WI38 (cell line): ENCODE measurements around the gene CHD5.

Experiments used
- H3K4me3 ChIP-seq: 2 replicates; pipeline ENCODE4 v1.5.1; 2011; ENCODE audit warnings: low read depth, mild to moderate bottlenecking, control low read depth, low read length
- CTCF ChIP-seq: IDR thresholded peaks from 2 replicates; pipeline ENCODE4 v1.5.1; 2012; ENCODE audit warnings: low read depth, mild to moderate bottlenecking, control low read depth, low read length

CHD5 gene

DNA sequence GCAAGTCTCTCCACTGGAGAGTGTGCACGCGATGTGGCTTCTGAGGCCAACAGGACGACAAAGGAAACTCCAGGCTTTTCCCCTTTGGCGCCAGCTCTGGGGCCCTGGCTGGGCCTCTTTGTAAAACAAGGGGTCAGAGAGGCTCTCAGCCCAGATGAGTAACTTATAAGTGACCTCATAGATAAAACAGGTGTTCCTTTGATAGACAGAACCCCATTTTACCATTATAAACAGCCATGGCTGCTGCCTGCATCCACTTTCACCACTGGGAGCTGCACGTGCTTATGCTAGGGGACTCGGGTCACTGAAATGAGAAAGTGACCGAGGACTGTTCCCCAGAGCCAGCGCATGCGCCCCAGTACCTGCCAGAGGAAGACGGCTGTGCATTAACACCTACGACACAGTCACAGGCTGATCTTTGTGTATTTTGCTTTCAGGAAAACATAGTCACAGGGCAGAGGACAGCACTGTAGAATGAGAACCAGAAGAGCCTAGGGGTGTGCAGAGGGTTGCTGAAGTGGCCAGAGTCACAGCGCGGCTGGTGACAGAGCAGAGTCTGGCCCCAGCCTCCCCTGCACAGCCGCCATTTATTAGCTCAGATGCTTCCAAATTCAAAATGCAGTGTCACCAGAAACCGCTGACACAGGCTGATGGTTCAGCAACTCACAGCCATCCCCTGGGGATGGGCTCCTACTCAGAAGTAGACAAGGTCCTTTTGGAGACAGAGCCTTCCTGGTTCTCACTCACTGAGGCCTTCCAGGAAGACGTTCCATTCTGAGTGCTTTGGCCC lies 38.4 kb upstream of the CHD5 start:
- TF ChIP-seq CTCF: no peak
- H3K4me3 ChIP-seq: no peak overlapping the region

DNA sequence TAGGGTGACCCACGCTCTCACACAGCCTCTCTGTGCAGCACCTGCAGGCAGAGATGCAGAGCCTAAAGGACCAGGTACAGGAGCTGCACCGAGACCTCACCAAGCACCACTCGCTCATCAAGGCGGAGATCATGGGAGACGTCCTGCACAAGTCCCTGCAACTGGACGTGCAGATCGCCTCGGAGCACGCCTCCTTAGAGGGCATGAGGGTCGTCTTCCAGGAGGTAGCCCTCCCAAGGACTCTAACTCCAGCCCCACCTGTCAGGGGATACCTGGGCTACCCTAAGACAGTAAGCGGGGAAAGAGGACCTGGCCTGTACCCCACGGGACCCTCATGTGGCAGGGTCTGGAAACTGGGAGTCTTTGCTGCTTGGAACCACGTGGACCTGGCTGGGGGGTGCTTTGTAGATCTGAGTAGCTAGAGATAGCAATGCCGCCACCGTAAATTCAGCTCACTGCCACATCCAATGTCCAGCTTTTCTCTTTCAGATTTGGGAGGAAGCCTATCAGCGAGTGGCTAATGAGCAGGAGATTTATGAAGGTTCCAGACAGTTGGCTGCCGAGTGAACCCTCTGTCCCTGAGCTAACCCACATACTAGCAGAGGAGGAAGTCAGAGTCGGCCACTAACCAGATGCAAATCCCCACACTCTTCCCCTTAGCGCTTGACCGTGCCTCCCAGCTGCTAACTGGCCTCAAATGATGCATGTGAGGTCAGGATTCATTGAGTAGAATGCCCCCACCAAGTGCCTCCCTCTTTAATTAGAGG lies 32.3 kb upstream of the CHD5 start:
- TF ChIP-seq CTCF: no peak
- H3K4me3 ChIP-seq: no peak overlapping the region

GRCh38 chr1:6211731-6212130 lies 31.6 kb upstream of the CHD5 start:
- TF ChIP-seq CTCF: no peak
- H3K4me3 ChIP-seq: no peak overlapping the region

DNA sequence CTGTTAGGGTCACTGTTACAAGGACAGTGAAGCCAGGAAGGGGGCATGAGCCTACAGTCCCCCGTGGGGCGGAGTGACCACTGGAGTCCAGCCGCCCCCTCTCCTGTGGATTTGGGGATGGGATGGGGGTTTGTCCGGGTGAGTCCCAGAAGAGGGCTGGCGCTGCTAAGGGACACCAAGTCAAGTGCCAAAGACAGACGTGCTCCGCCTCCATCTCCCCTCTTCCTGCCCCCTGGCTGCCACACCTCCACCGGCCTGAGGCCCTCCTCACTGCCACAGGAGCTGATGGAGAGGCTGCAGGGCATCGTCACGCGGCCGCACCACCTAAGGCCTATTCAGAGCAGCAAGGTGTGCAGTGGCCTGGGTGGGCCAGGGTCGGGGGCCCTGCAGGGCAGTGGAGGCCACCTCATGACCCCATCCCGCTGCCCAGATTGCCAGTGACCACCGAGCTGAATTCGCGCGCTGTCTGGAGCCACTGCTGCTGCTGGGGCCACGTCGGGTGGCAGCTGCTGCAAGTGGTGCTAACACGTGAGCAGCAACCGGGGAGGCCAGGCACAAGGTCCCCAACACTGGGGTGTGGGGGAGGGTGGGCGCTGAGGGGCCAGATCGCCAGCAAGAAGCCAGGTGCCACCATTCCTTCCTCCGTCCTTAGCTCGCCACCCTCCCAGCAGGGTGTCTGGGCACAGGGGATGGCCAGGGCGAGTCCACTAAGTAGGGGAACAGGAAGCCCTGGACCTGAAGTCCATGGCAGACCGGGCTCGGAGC lies 30.7 kb upstream of the CHD5 start:
- no peak for TF ChIP-seq CTCF
- H3K4me3 ChIP-seq: no peak overlapping the region

GRCh38 chr1:6209661-6210580 lies 29.8 kb upstream of the CHD5 start:
- TF ChIP-seq CTCF: no peak; the same call in 1 of the 2 replicates
- H3K4me3 ChIP-seq: no peak overlapping the region

DNA sequence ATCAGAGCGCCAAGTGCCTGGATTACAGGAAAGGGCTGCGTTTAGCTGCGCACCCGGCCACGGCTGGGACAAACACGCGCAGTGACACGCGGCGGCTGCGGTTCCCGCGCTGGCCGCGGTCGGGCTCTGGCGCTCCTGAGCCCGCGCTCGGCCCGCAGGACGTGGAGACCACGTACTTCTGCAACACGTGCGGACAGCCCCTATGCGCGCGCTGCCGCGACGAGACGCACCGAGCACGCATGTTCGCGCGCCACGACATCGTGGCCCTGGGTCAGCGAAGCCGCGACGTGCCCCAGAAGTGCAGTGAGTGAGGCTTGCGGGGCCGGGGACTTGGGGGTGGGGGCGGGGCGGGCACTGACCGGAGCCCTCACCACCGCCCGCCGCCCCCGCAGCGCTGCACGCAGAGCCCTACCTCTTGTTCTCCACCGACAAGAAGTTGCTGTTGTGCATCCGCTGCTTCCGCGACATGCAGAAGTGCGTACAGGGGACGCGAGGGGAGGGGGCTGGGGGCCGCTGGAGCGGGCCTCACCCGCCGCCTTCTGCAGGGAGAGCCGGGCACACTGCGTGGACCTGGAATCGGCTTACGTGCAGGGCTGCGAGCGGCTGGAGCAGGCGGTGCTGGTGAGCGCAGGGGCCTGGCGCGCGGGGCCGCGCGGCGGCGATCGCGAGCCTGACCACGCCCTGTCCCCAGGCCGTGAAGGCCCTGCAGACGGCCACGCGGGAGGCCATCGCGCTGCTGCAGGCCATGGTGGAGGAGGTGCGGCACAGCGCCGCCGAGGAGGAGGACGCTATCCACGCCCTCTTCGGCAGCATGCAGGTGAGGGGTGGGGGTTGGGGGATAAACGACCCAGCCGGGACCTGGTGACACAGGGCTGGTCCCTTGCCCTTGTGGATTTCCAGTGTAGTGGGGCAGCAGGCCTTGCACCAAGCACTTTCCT lies 28.9 kb upstream of the CHD5 start:
- H3K4me3 ChIP-seq: 0 out of 2 replicates have a peak overlapping the region, but pooled peaks have one; percentile 5
- TF ChIP-seq CTCF: peak; percentile 58
